A549 (cell line): ENCODE data around the gene MS4A4E. TPM values are rescaled to one million over a fixed set of nuclear protein-coding genes. Genes with fewer than 3 reads are reported as not detected.

Source experiments
- ATAC-seq, 2 experiments: fragments of 200-7000 bp in 1 of 2; fragments of >200 bp in 1 of 2; cut with Nextera tagmentation in 1 of 2; cut with Tn5 transposase in 1 of 2; 3 replicates each; pipeline versions ENCODE4 v1.8.0 to v1.9.1; 2018 to 2020; ENCODE audit warnings: mild to moderate bottlenecking in 1 of 2, moderate library complexity in 1 of 2
- CTCF ChIA-PET: fragments of 300-600 bp; sonication (Branson Sonifier 250); formaldehyde crosslinking; extraction: SDS; loops from one replicate; lab custom pipeline; 2021; ENCODE audit warnings: antibody characterized with exemption, inconsistent platforms; lab: Yijun Ruan, JAX
- POLR2A ChIA-PET: fragments of 350-600 bp; formaldehyde crosslinking; extraction: SDS; loops from one replicate; lab custom pipeline; 2021; ENCODE audit warnings: antibody characterized with exemption, inconsistent platforms; lab: Yijun Ruan, JAX
- DNase-seq, 2 experiments: peaks; one replicate each; pipeline versions ENCODE4 v3.0.0 to v3.0.0-alpha.2; 2011 to 2016; ENCODE audit warnings: low read depth in 1 of 2, low spot score in 1 of 2
- FAIRE-seq: peaks from 2 replicates; lab custom pipeline; 2011; peaks lifted over from hg19 to GRCh38; lab: Jason Lieb, UNC
- H3K27ac ChIP-seq, 2 experiments: fragments of >200 bp; sonication (Bioruptor Twin); formaldehyde crosslinking; 3 replicates each; pipeline ENCODE4 v1.5.1; 2016 to 2017
- H3K4me1 ChIP-seq: fragments of >200 bp; sonication (Bioruptor Twin); formaldehyde crosslinking; 3 replicates; pipeline ENCODE4 v1.6.1; 2016
- H3K4me2 ChIP-seq: fragments of >200 bp; sonication (Bioruptor Twin); formaldehyde crosslinking; 3 replicates; pipeline ENCODE4 v1.6.1; 2016
- H3K4me3 ChIP-seq: fragments of >200 bp; sonication (Bioruptor Twin); formaldehyde crosslinking; 3 replicates; pipeline ENCODE4 v1.5.1; 2016
- H3K9me3 ChIP-seq: fragments of >200 bp; sonication (Bioruptor Twin); formaldehyde crosslinking; 3 replicates; pipeline ENCODE4 v1.6.1; 2016
- CHD2 ChIP-seq: fragments of 150-350 bp; IDR thresholded peaks from 2 replicates; pipeline ENCODE4 v1.6.1; 2014; ENCODE audit warnings: low read length; ENCODE audit not compliant: partially characterized antibody
- CTCF ChIP-seq: fragments of >200 bp; sonication (Bioruptor Twin); formaldehyde crosslinking; IDR thresholded peaks from 3 replicates; pipeline ENCODE4 v1.5.1; 2016
- EHF ChIP-seq: fragments of 250-450 bp; sonication (Bioruptor Pico); IDR thresholded peaks from 2 replicates; pipeline ENCODE4 v1.5.0; 2020; ENCODE audit warnings: mild to moderate bottlenecking
- EHMT2 ChIP-seq: fragments of 200-600 bp; sonication (generic); IDR thresholded peaks from 2 replicates; pipeline ENCODE4 v1.6.1; 2016; ENCODE audit warnings: antibody characterized with exemption, low read depth, mild to moderate bottlenecking, moderate library complexity
- FOSB ChIP-seq: fragments of 250-450 bp; sonication (Bioruptor Pico); IDR thresholded peaks from 2 replicates; pipeline ENCODE4 v1.5.0; 2020; ENCODE audit warnings: mild to moderate bottlenecking, moderate library complexity
- FOXS1 ChIP-seq: fragments of 250-450 bp; sonication (Bioruptor Pico); IDR thresholded peaks from 2 replicates; pipeline ENCODE4 v1.5.0; 2020; ENCODE audit warnings: mild to moderate bottlenecking, moderate library complexity
- HDAC2 ChIP-seq: fragments of 200-600 bp; sonication (generic); IDR thresholded peaks from 2 replicates; pipeline ENCODE4 v1.6.1; 2016
- HOXB13 ChIP-seq: fragments of 250-450 bp; sonication (Bioruptor Pico); IDR thresholded peaks from 2 replicates; pipeline ENCODE4 v1.5.0; 2020; ENCODE audit warnings: low read depth, mild to moderate bottlenecking, moderate library complexity
- HOXB5 ChIP-seq: fragments of 250-450 bp; sonication (Bioruptor Pico); IDR thresholded peaks from 2 replicates; pipeline ENCODE4 v1.5.0; 2020; ENCODE audit warnings: mild to moderate bottlenecking, moderate library complexity
- MYC ChIP-seq: IDR thresholded peaks from 2 replicates; pipeline ENCODE4 v1.6.1; 2012; ENCODE audit warnings: mild to moderate bottlenecking, inconsistent platforms, low read length, improper control_type of control experiment, borderline replicate concordance
- NFE2L2 ChIP-seq: fragments of 150-350 bp; conservative IDR thresholded peaks from 2 replicates; pipeline ENCODE4 v1.6.1; 2014; ENCODE audit warnings: low read length
- NPAS2 ChIP-seq: fragments of 250-450 bp; sonication (Bioruptor Pico); IDR thresholded peaks from 2 replicates; pipeline ENCODE4 v1.8.0; 2022; ENCODE audit warnings: mild to moderate bottlenecking, moderate library complexity, borderline replicate concordance
- NR3C1 ChIP-seq: fragments of >200 bp; sonication (Bioruptor Twin); formaldehyde crosslinking; IDR thresholded peaks from 3 replicates; pipeline ENCODE4 v1.6.1; 2017
- PHF8 ChIP-seq: fragments of 200-600 bp; sonication (generic); IDR thresholded peaks from 2 replicates; pipeline ENCODE4 v1.6.1; 2016; ENCODE audit warnings: low read depth, mild to moderate bottlenecking, antibody characterized with exemption, moderate library complexity, borderline replicate concordance
- POLR2A ChIP-seq: IDR thresholded peaks from 2 replicates; pipeline ENCODE4 v1.6.1; 2012; ENCODE audit warnings: mild to moderate bottlenecking, low read length
- POLR2AphosphoS2 ChIP-seq: conservative IDR thresholded peaks from 2 replicates; pipeline ENCODE4 v1.6.1; 2012; ENCODE audit warnings: low read length, improper control_type of control experiment, inconsistent platforms
- RAD21 ChIP-seq, 2 experiments: fragments of >200 bp in 1 of 2; sonication (Bioruptor Twin) in 1 of 2; formaldehyde crosslinking in 1 of 2; IDR thresholded peaks in 1 of 2; conservative IDR thresholded peaks in 1 of 2; 2 replicates in 1 of 2; 3 replicates in 1 of 2; pipeline ENCODE4 v1.6.1; 2012 to 2018; ENCODE audit warnings: inconsistent platforms in 1 of 2
- RARB ChIP-seq: fragments of 250-450 bp; sonication (Bioruptor Pico); IDR thresholded peaks from 2 replicates; pipeline ENCODE4 v1.8.0; 2021; ENCODE audit warnings: mild to moderate bottlenecking, moderate library complexity
- RFX5 ChIP-seq: fragments of 450-650 bp; IDR thresholded peaks from 2 replicates; pipeline ENCODE4 v1.7.1; 2014; ENCODE audit warnings: antibody characterized with exemption, mild to moderate bottlenecking, moderate library complexity
- RNF2 ChIP-seq: fragments of 200-600 bp; sonication (generic); IDR thresholded peaks from 2 replicates; pipeline ENCODE4 v1.6.1; 2016; ENCODE audit warnings: low read depth, mild to moderate bottlenecking, antibody characterized with exemption, moderate library complexity, borderline replicate concordance
- SMC3 ChIP-seq: fragments of >200 bp; sonication (Bioruptor Twin); formaldehyde crosslinking; IDR thresholded peaks from 3 replicates; pipeline ENCODE4 v1.6.1; 2018; ENCODE audit warnings: inconsistent platforms
- SREBF2 ChIP-seq: fragments of 450-650 bp; IDR thresholded peaks from 2 replicates; pipeline ENCODE4 v1.6.1; 2014; ENCODE audit warnings: mild to moderate bottlenecking, moderate library complexity
- TP53 ChIP-seq: fragments of 250-450 bp; sonication (Bioruptor Pico); IDR thresholded peaks from 2 replicates; pipeline ENCODE4 v1.5.0; 2021; ENCODE audit warnings: mild to moderate bottlenecking, moderate library complexity
- ZSCAN20 ChIP-seq: fragments of 250-450 bp; sonication (Bioruptor Pico); IDR thresholded peaks from 2 replicates; pipeline ENCODE4 v1.8.0; 2022; ENCODE audit warnings: mild to moderate bottlenecking, moderate library complexity
- WGBS: methylation state at CpG from one replicate; pipeline ENCODE4 v1.1.6; 2017; ENCODE audit errors: missing lambda C conversion rate; 5-methylcytosine and 5-hydroxymethylcytosine counted together
- polyA plus RNA-seq, 4 experiments: library from polyadenylated mRNA; depleted of rRNA in 3 of 4; stranded (reverse); fragments of >200 nt; fragmentation: RNase III in 1 of 4; extraction: RNeasy Plus Mini Kit Qiagen cat#74134 plus additional on column Dnase treatment in 1 of 4; gene quantifications; 2 replicates in 3 of 4; 3 replicates in 1 of 4; pipeline ENCODE4 v1.2.3, GENCODE V29; 2011 to 2017

MS4A4E gene
- polyA plus RNA-seq, 2 of the 4 experiments (the other 2 are of a cell fraction) = not detected

GRCh38 chr11:60251485-60252212, 8.7 kb upstream of the MS4A4E start:
- ATAC-seq = peak; percentile 56 to 63

GRCh38 chr11:60241786-60242185, 1.2 kb downstream of the MS4A4E start:
- 2% methylated on average over 3 of the region's 3 CpGs for WGBS
- no peak for ATAC-seq
- no peak overlapping the region for H3K4me2 ChIP-seq
- H3K9me3 ChIP-seq = no peaks in the 10 kb centered on the region
- no peak overlapping the region for H3K4me3 ChIP-seq
- H3K27ac ChIP-seq = no peak overlapping the region
- ChIA-PET CTCF (no interaction called here), POLR2A (no interaction called here)
- DNase-seq = no peak
- FAIRE-seq = no peak
- no peaks in the 10 kb centered on the region for H3K4me1 ChIP-seq
- no peak for TF ChIP-seq MYC
- no peak for TF ChIP-seq PHF8
- no peak for TF ChIP-seq EHMT2
- TF ChIP-seq SMC3 = no peak
- TF ChIP-seq NR3C1 = no peak
- no peak for TF ChIP-seq RARB
- TF ChIP-seq FOXS1 (CRISPR knock-in tag) = no peak

More at GRCh38 chr11:60251485-60252212, 8.7 kb upstream of the MS4A4E start:
- H3K4me2 ChIP-seq = no peak overlapping the region
- no peak overlapping the region for H3K27ac ChIP-seq
- TF ChIP-seq CHD2 = no peak
- peak; percentile 22 to 33; a peak in 2 of 5 replicates for TF ChIP-seq RAD21 (conservative IDR thresholded peaks at IDR 0.05 in 1 of 2, IDR thresholded peaks at IDR 0.05 in 1 of 2)
- peak; percentile 33; the same call in 2 of the 3 replicates for TF ChIP-seq CTCF
- H3K4me3 ChIP-seq = no peak overlapping the region
- 5% methylated on average over 6 of the region's 6 CpGs for WGBS
- no peaks in the 10 kb centered on the region for H3K9me3 ChIP-seq
- no peaks in the 10 kb centered on the region for H3K4me1 ChIP-seq
- ChIA-PET CTCF (interaction anchor here (0.8 to 2.8 kb wide), 9 partner anchors 14 to 429 kb away, joined by 3 to 15 read pairs (median 3); no protein-coding TSS in a partner anchor), POLR2A (no interaction called here)
- DNase-seq (peak in 1 of 2 experiments; percentile 16), FAIRE-seq (no peak)

- ChIA-PET CTCF (no interaction called here), POLR2A (no interaction called here)
- WGBS = 10% methylated on average over 5 of the region's 5 CpGs
- no peak overlapping the region for H3K4me3 ChIP-seq
- H3K4me2 ChIP-seq = no peak overlapping the region
- no peaks in the 10 kb centered on the region for H3K9me3 ChIP-seq
- DNase-seq (no peak), ATAC-seq (no peak), FAIRE-seq (no peak)
- no peaks in the 10 kb centered on the region for H3K4me1 ChIP-seq
- no peak for TF ChIP-seq HDAC2
- no peak for TF ChIP-seq RFX5
- TF ChIP-seq ZSCAN20 = no peak
- no peak for TF ChIP-seq RNF2
- no peak for TF ChIP-seq POLR2A
- TF ChIP-seq TP53 (CRISPR knock-in tag) = no peak
- TF ChIP-seq FOSB = no peak
- TF ChIP-seq NFE2L2 = no peak
- no peak for TF ChIP-seq HOXB5 (CRISPR knock-in tag)
- no peak for TF ChIP-seq FOXS1 (CRISPR knock-in tag)
- TF ChIP-seq NPAS2 (CRISPR knock-in tag) = no peak
- no peak overlapping the region for H3K27ac ChIP-seq
Observed at GRCh38 chr11:60240662-60241061, 2.3 kb downstream of the MS4A4E start.

GRCh38 chr11:60235321-60235720, 7.6 kb downstream of the MS4A4E start:
- TF ChIP-seq HOXB13 (CRISPR knock-in tag) = no peak
- no peak for TF ChIP-seq EHF
- TF ChIP-seq SREBF2 = no peak
- TF ChIP-seq NPAS2 (CRISPR knock-in tag) = no peak
- TF ChIP-seq POLR2AphosphoS2 = no peak
- no peak for TF ChIP-seq EHMT2
- no peak overlapping the region for H3K4me2 ChIP-seq
- ATAC-seq (no peak), FAIRE-seq (no peak), DNase-seq (no peak)
- H3K4me1 ChIP-seq = no peaks in the 10 kb centered on the region
- no peak overlapping the region for H3K4me3 ChIP-seq
- no peaks in the 10 kb centered on the region for H3K9me3 ChIP-seq
- ChIA-PET POLR2A (no interaction called here), CTCF (no interaction called here)
- H3K27ac ChIP-seq = no peak overlapping the region
- WGBS = 23% methylated on average over 3 of the region's 3 CpGs
